Smooth muscle cell (in vitro differentiated cells): ENCODE measurements around the gene PHF10. TPM values are rescaled to one million over a fixed set of nuclear protein-coding genes. Genes with fewer than 3 reads are reported as not detected.

Experiments
- DNase-seq: peaks from one replicate; lab custom pipeline; 2025; ENCODE audit not compliant: unreplicated experiment; lab: John Stamatoyannopoulos, UW
- H2AFZ ChIP-seq: fragments of 200-600 bp; sonication (generic); 2 replicates; pipeline ENCODE4 v1.6.0; 2016; ENCODE audit warnings: antibody characterized with exemption, low read depth, mild to moderate bottlenecking
- H3F3A ChIP-seq: fragments of 200-600 bp; sonication (generic); 2 replicates; pipeline ENCODE4 v1.6.0; 2017; ENCODE audit warnings: antibody characterized with exemption, low read depth
- H3K27ac ChIP-seq: fragments of 200-600 bp; sonication (generic); 2 replicates; pipeline ENCODE4 v1.5.1; 2016; ENCODE audit warnings: low read depth, mild to moderate bottlenecking
- H3K27me3 ChIP-seq: fragments of 200-600 bp; sonication (generic); 2 replicates; pipeline ENCODE4 v1.6.1; 2016; ENCODE audit warnings: low read depth, mild to moderate bottlenecking
- H3K36me3 ChIP-seq: fragments of 200-600 bp; sonication (generic); 2 replicates; pipeline ENCODE4 v1.5.1; 2016; ENCODE audit warnings: low read depth
- H3K4me1 ChIP-seq: fragments of 200-600 bp; sonication (generic); 2 replicates; pipeline ENCODE4 v1.5.1; 2016; ENCODE audit warnings: low read depth
- H3K4me2 ChIP-seq: fragments of 200-600 bp; sonication (generic); 2 replicates; pipeline ENCODE4 v1.6.0; 2016; ENCODE audit warnings: mild to moderate bottlenecking
- H3K4me3 ChIP-seq: fragments of 200-600 bp; sonication (generic); 2 replicates; pipeline ENCODE4 v1.5.1; 2016; ENCODE audit warnings: mild to moderate bottlenecking
- H3K79me2 ChIP-seq: fragments of 200-600 bp; sonication (generic); 2 replicates; pipeline ENCODE4 v1.6.0; 2016; ENCODE audit warnings: low read depth, mild to moderate bottlenecking
- H3K9ac ChIP-seq: fragments of 200-600 bp; sonication (generic); 2 replicates; pipeline ENCODE4 v1.6.0; 2016; ENCODE audit warnings: low read depth
- H3K9me3 ChIP-seq: fragments of 200-600 bp; sonication (generic); replicated peaks from 2 replicates; pipeline ENCODE4 v1.5.1; 2016; ENCODE audit warnings: low read depth
- H4K20me1 ChIP-seq: fragments of 200-600 bp; sonication (generic); 2 replicates; pipeline ENCODE4 v1.6.0; 2016; ENCODE audit warnings: low read depth
- WGBS: methylation state at CpG from one replicate; pipeline ENCODE4 v1.1.7; 2016; ENCODE audit warnings: low lambda C conversion rate; 5-methylcytosine and 5-hydroxymethylcytosine counted together
- polyA plus RNA-seq: library from polyadenylated mRNA; unstranded; fragments of >200 nt; fragmentation: Nextera tagmentation; extraction: Ambion mirVana; gene quantifications from 2 replicates; pipeline ENCODE4 v1.2.1, GENCODE V29; 2016
- total RNA-seq: library from RNA; depleted of rRNA; stranded (reverse); fragments of >200 nt; gene quantifications from 2 replicates; pipeline ENCODE4 v1.2.3, GENCODE V29; 2014
- TF ChIP-seq, protein P1 (sequence below): fragments of 200-600 bp; sonication (generic); IDR thresholded peaks from 2 replicates; pipeline ENCODE4 v1.5.1; 2017; ENCODE audit warnings: borderline replicate concordance, mild to moderate bottlenecking, antibody characterized with exemption; ENCODE audit not compliant: insufficient read depth, poor library complexity, severe bottlenecking

Gene PHF10
- total and polyA plus RNA-seq, 2 experiments from 2014 or later = 22.0 to 41.9 TPM

GRCh38 chr6:169656546-169657283 lies 67.6 kb downstream of the PHF10 start:
- Histone ChIP-seq H3K9ac (no peak overlapping the region), H2AFZ (no peak overlapping the region), H3F3A (no peaks in the 10 kb centered on the region), H3K4me3 (no peak overlapping the region), H3K36me3 (no peaks in the 10 kb centered on the region), H3K27ac (no peak overlapping the region), H3K4me2 (no peak overlapping the region), H3K4me1 (no peaks in the 10 kb centered on the region), H3K9me3 (no peaks in the 10 kb centered on the region), H3K79me2 (no peaks in the 10 kb centered on the region), H4K20me1 (no peaks in the 10 kb centered on the region), H3K27me3 (no peaks in the 10 kb centered on the region)
- TF ChIP-seq, protein P1, sequence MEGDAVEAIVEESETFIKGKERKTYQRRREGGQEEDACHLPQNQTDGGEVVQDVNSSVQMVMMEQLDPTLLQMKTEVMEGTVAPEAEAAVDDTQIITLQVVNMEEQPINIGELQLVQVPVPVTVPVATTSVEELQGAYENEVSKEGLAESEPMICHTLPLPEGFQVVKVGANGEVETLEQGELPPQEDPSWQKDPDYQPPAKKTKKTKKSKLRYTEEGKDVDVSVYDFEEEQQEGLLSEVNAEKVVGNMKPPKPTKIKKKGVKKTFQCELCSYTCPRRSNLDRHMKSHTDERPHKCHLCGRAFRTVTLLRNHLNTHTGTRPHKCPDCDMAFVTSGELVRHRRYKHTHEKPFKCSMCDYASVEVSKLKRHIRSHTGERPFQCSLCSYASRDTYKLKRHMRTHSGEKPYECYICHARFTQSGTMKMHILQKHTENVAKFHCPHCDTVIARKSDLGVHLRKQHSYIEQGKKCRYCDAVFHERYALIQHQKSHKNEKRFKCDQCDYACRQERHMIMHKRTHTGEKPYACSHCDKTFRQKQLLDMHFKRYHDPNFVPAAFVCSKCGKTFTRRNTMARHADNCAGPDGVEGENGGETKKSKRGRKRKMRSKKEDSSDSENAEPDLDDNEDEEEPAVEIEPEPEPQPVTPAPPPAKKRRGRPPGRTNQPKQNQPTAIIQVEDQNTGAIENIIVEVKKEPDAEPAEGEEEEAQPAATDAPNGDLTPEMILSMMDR = no peak
- DNase-seq = no peak
- 96% methylated on average over 19 of the region's 23 CpGs for WGBS

DNA sequence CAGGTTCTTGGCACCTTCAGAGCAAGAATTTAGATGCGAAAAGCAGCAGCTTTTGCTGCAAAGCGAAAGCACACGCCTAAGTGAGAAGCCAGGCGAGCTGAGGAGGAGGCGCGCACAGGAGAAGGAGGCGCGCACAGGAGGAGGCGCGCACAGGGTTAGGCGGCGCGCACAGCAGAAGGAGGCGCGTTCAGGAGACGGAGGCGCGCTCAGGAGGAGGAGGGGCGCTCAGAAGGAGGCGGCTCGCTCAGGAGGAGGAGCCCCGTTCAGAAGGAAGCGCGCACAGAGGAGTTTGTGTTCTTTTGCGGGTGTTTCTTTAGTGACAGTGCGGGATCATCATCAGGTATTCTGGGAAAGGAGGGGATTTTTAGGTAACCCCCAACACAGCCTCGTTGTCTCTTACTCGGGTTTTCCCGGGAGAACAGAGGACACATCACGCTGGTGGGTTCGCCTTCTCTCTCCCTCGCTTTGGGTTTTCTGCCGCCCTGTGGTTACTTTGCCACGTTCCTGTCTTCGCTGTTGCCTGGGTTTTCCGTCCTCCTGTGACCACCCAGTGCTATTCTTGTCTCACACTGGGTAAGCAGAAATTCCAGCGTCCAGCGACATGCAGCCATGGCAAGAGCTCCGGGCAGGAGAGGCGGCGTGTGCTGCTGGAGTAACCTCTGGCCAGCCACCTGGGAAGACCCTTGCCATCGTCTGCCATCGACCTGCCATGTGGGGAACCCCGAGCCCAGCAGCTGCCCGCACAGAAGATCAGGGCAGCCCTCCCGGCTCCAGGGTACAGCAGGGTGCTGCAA lies 69.5 kb downstream of the PHF10 start:
- Histone ChIP-seq H3K27me3 (no peaks in the 10 kb centered on the region), H3K4me1 (no peaks in the 10 kb centered on the region), H3K27ac (no peak overlapping the region), H3K9ac (no peak overlapping the region), H2AFZ (no peak overlapping the region), H3K79me2 (no peaks in the 10 kb centered on the region), H3K4me2 (no peak overlapping the region), H3K36me3 (no peaks in the 10 kb centered on the region), H4K20me1 (no peaks in the 10 kb centered on the region), H3K4me3 (no peak overlapping the region), H3K9me3 (no peaks in the 10 kb centered on the region), H3F3A (no peaks in the 10 kb centered on the region)
- WGBS = 98% methylated on average over 46 of the region's 46 CpGs
- TF ChIP-seq, protein P1 = no peak
- no peak for DNase-seq

Other genes with a start within 250 kb of the PHF10 start
- gene WDR27, start 22.5 kb downstream of the PHF10 start, total RNA-seq = 34.2 and 47.0 TPM in 2 replicates
- 26.0 and 45.0 TPM in 2 replicates for gene WDR27, start 22.5 kb downstream of the PHF10 start, polyA plus RNA-seq
- 50.2 and 56.5 TPM in 2 replicates for gene C6orf120, start 22.4 kb downstream of the PHF10 start, total RNA-seq
- 26.6 and 30.2 TPM in 2 replicates for gene C6orf120, start 22.4 kb downstream of the PHF10 start, polyA plus RNA-seq
- 1.2 and 2.1 TPM in 2 replicates for gene DYNLT2, start 27.1 kb upstream of the PHF10 start, total RNA-seq
- gene DYNLT2, start 27.1 kb upstream of the PHF10 start, polyA plus RNA-seq = 0.89 and 1.1 TPM in 2 replicates
- 33.9 and 55.9 TPM in 2 replicates for gene ERMARD, start 27.1 kb upstream of the PHF10 start, total RNA-seq
- 21.3 and 23.2 TPM in 2 replicates for gene ERMARD, start 27.1 kb upstream of the PHF10 start, polyA plus RNA-seq